Activated T-cell treated with anti-CD3 and anti-CD28 coated beads, Interleukin-2, amount 50 U/mL, for 4 hours (primary cell): Measurements from ENCODE around the gene TEAD3. TPM values are rescaled to one million over a fixed set of nuclear protein-coding genes. Genes with fewer than 3 reads are reported as not detected.

Experiments used
- ATAC-seq, 2 donors: fragments of 200-7000 bp; cut with Tn5 transposase; one replicate each; pipeline ENCODE4 v1.10.0; 2021
- DNase-seq: peaks from one replicate; pipeline ENCODE4 v3.0.0-alpha.2; 2020
- H3K27me3 Mint-ChIP-seq: one replicate; pipeline ENCODE4 v1.8.0; 2021; ENCODE audit warnings: low read depth, mixed read lengths
- H3K36me3 Mint-ChIP-seq: one replicate; pipeline ENCODE4 v1.8.0; 2022; ENCODE audit warnings: mixed read lengths; ENCODE audit not compliant: insufficient read depth
- H3K4me1 Mint-ChIP-seq: one replicate; pipeline ENCODE4 v1.8.0; 2021; ENCODE audit warnings: low read depth, mixed read lengths
- H3K4me3 Mint-ChIP-seq: one replicate; pipeline ENCODE4 v1.8.0; 2021; ENCODE audit warnings: mild to moderate bottlenecking, moderate library complexity, mixed read lengths
- H3K9me3 Mint-ChIP-seq: one replicate; pipeline ENCODE4 v1.8.0; 2021; ENCODE audit warnings: mixed read lengths
- total RNA-seq, 3 donors: library from RNA; stranded (reverse); gene quantifications; one replicate each; pipeline ENCODE4 v1.2.1, GENCODE V29; 2021

TEAD3 gene
- total RNA-seq, 3 donors from 2014 or later, result 0.94 to 2.2 (median 1.4) TPM

GRCh38 chr6:35491558-35492257 is 5.2 kb downstream of the TEAD3 start:
- Mint-ChIP-seq H3K27me3 (no peaks in the 10 kb centered on the region), H3K36me3 (no peaks in the 10 kb centered on the region), H3K4me3 (no peak overlapping the region), H3K4me1 (peaks cover 18% of the 10 kb centered on the region), H3K9me3 (no peaks in the 10 kb centered on the region)
- no peak for DNase-seq
- ATAC-seq, result no peak

- Mint-ChIP-seq H3K27me3 (no peaks in the 10 kb centered on the region), H3K9me3 (no peaks in the 10 kb centered on the region), H3K36me3 (no peaks in the 10 kb centered on the region), H3K4me1 (peaks cover 18% of the 10 kb centered on the region), H3K4me3 (no peak overlapping the region)
- DNase-seq (no peak), ATAC-seq (no peak)
Observed at GRCh38 chr6:35490821-35491557, 5.9 kb downstream of the TEAD3 start.

- H3K27me3 Mint-ChIP-seq, result no peaks in the 10 kb centered on the region
- DNase-seq, result no peak
- H3K36me3 Mint-ChIP-seq, result no peaks in the 10 kb centered on the region
- peaks cover 18% of the 10 kb centered on the region for H3K4me1 Mint-ChIP-seq
- H3K4me3 Mint-ChIP-seq, result no peak overlapping the region
- no peaks in the 10 kb centered on the region for H3K9me3 Mint-ChIP-seq
- no peak for ATAC-seq
Observed at GRCh38 chr6:35489995-35490791, 6.7 kb downstream of the TEAD3 start.

GRCh38 chr6:35489066-35489465 is 7.8 kb downstream of the TEAD3 start:
- Mint-ChIP-seq H3K27me3 (no peaks in the 10 kb centered on the region), H3K36me3 (no peaks in the 10 kb centered on the region), H3K9me3 (no peaks in the 10 kb centered on the region), H3K4me3 (no peak overlapping the region), H3K4me1 (peaks cover 15% of the 10 kb centered on the region)
- ATAC-seq (no peak), DNase-seq (no peak)

- Mint-ChIP-seq H3K4me1 (peaks cover 10% of the 10 kb centered on the region), H3K27me3 (no peaks in the 10 kb centered on the region), H3K4me3 (no peak overlapping the region), H3K36me3 (no peaks in the 10 kb centered on the region), H3K9me3 (no peaks in the 10 kb centered on the region)
- ATAC-seq, result no peak
- no peak for DNase-seq
Observed at GRCh38 chr6:35488517-35488862, 8.4 kb downstream of the TEAD3 start.

GRCh38 chr6:35487658-35488516 is 9.0 kb downstream of the TEAD3 start:
- no peaks in the 10 kb centered on the region for H3K27me3 Mint-ChIP-seq
- no peaks in the 10 kb centered on the region for H3K9me3 Mint-ChIP-seq
- peaks cover 4% of the 10 kb centered on the region for H3K4me1 Mint-ChIP-seq
- DNase-seq (no peak), ATAC-seq (no peak)
- H3K4me3 Mint-ChIP-seq, result no peak overlapping the region
- no peaks in the 10 kb centered on the region for H3K36me3 Mint-ChIP-seq

- Mint-ChIP-seq H3K36me3 (no peaks in the 10 kb centered on the region), H3K27me3 (no peaks in the 10 kb centered on the region), H3K9me3 (no peaks in the 10 kb centered on the region), H3K4me1 (peaks cover 4% of the 10 kb centered on the region), H3K4me3 (no peak overlapping the region)
- ATAC-seq (no peak), DNase-seq (no peak)
Observed at GRCh38 chr6:35486005-35486925, 10.6 kb downstream of the TEAD3 start.

GRCh38 chr6:35485402-35485877 is 11.4 kb downstream of the TEAD3 start:
- Mint-ChIP-seq H3K27me3 (no peaks in the 10 kb centered on the region), H3K36me3 (no peaks in the 10 kb centered on the region), H3K4me3 (no peak overlapping the region), H3K9me3 (no peaks in the 10 kb centered on the region), H3K4me1 (peaks cover 3% of the 10 kb centered on the region)
- ATAC-seq, result no peak
- no peak for DNase-seq

GRCh38 chr6:35484921-35485392 is 11.9 kb downstream of the TEAD3 start:
- DNase-seq, result no peak
- Mint-ChIP-seq H3K27me3 (no peaks in the 10 kb centered on the region), H3K36me3 (no peaks in the 10 kb centered on the region), H3K4me3 (no peak overlapping the region), H3K4me1 (peaks cover 3% of the 10 kb centered on the region), H3K9me3 (no peaks in the 10 kb centered on the region)
- ATAC-seq, result peak in 1 of 2 donors; percentile 12

- no peaks in the 10 kb centered on the region for H3K9me3 Mint-ChIP-seq
- DNase-seq (no peak), ATAC-seq (no peak)
- H3K27me3 Mint-ChIP-seq, result no peaks in the 10 kb centered on the region
- H3K4me1 Mint-ChIP-seq, result peaks cover 3% of the 10 kb centered on the region
- no peaks in the 10 kb centered on the region for H3K36me3 Mint-ChIP-seq
- H3K4me3 Mint-ChIP-seq, result no peak overlapping the region
Observed at GRCh38 chr6:35483893-35484645, 12.8 kb downstream of the TEAD3 start.

- H3K4me1 Mint-ChIP-seq, result peaks cover 3% of the 10 kb centered on the region
- no peaks in the 10 kb centered on the region for H3K9me3 Mint-ChIP-seq
- no peak overlapping the region for H3K4me3 Mint-ChIP-seq
- ATAC-seq, result no peak
- H3K27me3 Mint-ChIP-seq, result no peaks in the 10 kb centered on the region
- DNase-seq, result no peak
- H3K36me3 Mint-ChIP-seq, result no peaks in the 10 kb centered on the region
Observed at GRCh38 chr6:35483490-35483889, 13.4 kb downstream of the TEAD3 start.

- no peaks in the 10 kb centered on the region for H3K36me3 Mint-ChIP-seq
- H3K4me3 Mint-ChIP-seq, result no peak overlapping the region
- peaks cover 2% of the 10 kb centered on the region for H3K4me1 Mint-ChIP-seq
- no peaks in the 10 kb centered on the region for H3K9me3 Mint-ChIP-seq
- H3K27me3 Mint-ChIP-seq, result no peaks in the 10 kb centered on the region
- ATAC-seq (no peak), DNase-seq (no peak)
Observed at GRCh38 chr6:35483062-35483461, 13.8 kb downstream of the TEAD3 start.
